MCF 10A (cell line): ENCODE measurements around the gene NRP1. TPM values are rescaled to one million over a fixed set of nuclear protein-coding genes. Genes with fewer than 3 reads are reported as not detected.

ENCODE experiments used
- BruUV-seq: library from RNA; stranded (reverse); fragments of 400-500 nt; replicated peaks from 2 replicates; lab custom pipeline; 2021; lab: Mats Ljungman, UMichigan
- CTCF ChIA-PET: fragments of 300-600 bp; sonication (Branson Sonifier 250); formaldehyde crosslinking; extraction: SDS; loops from one replicate; lab custom pipeline; 2021; ENCODE audit warnings: antibody characterized with exemption, inconsistent platforms; lab: Yijun Ruan, JAX
- POLR2A ChIA-PET: fragments of 300-600, 350-650 bp; sonication (Branson Sonifier 250); formaldehyde crosslinking; extraction: SDS; loops from one replicate; lab custom pipeline; 2020; ENCODE audit warnings: antibody characterized with exemption, inconsistent platforms; lab: Yijun Ruan, JAX
- DNase-seq: peaks from one replicate; pipeline ENCODE4 v3.0.0-alpha.2; 2018; ENCODE audit not compliant: unreplicated experiment
- H3K27ac Mint-ChIP-seq: one replicate; pipeline ENCODE4 v1.8.0; 2022; ENCODE audit warnings: mild to moderate bottlenecking, low read depth, mixed read lengths; ENCODE audit not compliant: unreplicated experiment
- H3K27me3 Mint-ChIP-seq: one replicate; pipeline ENCODE4 v1.8.0; 2022; ENCODE audit warnings: mixed read lengths; ENCODE audit not compliant: insufficient read depth, unreplicated experiment
- H3K36me3 Mint-ChIP-seq: one replicate; pipeline ENCODE4 v1.8.0; 2022; ENCODE audit warnings: mild to moderate bottlenecking, moderate library complexity, mixed read lengths; ENCODE audit not compliant: insufficient read depth, unreplicated experiment
- H3K4me1 Mint-ChIP-seq: one replicate; pipeline ENCODE4 v1.8.0; 2022; ENCODE audit warnings: mixed read lengths; ENCODE audit not compliant: insufficient read depth, unreplicated experiment
- H3K4me3 Mint-ChIP-seq: one replicate; pipeline ENCODE4 v1.8.0; 2022; ENCODE audit warnings: mild to moderate bottlenecking, moderate library complexity, mixed read lengths; ENCODE audit not compliant: unreplicated experiment
- H3K9me3 Mint-ChIP-seq: one replicate; pipeline ENCODE4 v1.8.0; 2022; ENCODE audit warnings: mixed read lengths; ENCODE audit not compliant: unreplicated experiment
- CTCF ChIP-seq: fragments of 200-600 bp; IDR thresholded peaks from one replicate; pipeline ENCODE4 v1.8.0; 2022; ENCODE audit warnings: antibody characterized with exemption, mild to moderate bottlenecking; ENCODE audit not compliant: unreplicated experiment
- intact Hi-C: fragments of 100-400 bp; cut with micrococcal nuclease; formaldehyde crosslinking; loops from 2 replicates; pipeline ENCODE4 v1.14.1; 2022
- total RNA-seq: library from RNA; stranded (reverse); gene quantifications from 2 replicates; pipeline ENCODE4 v1.2.3, GENCODE V29; 2022

NRP1 gene
- total RNA-seq, 1 experiment from 2014 or later = 66.6 TPM

- BruUV-seq = no TSS peak
- Mint-ChIP-seq H3K27me3 (no peaks in the 10 kb centered on the region), H3K36me3 (peaks cover 10% of the 10 kb centered on the region), H3K27ac (peak overlapping the region; percentile 79), H3K4me1 (peaks cover 18% of the 10 kb centered on the region), H3K9me3 (no peaks in the 10 kb centered on the region), H3K4me3 (no peak overlapping the region)
- intact Hi-C loops = no loop called here
- CTCF ChIA-PET = interaction anchor here (1.2 kb wide), 1 partner anchor 35 kb away, joined by 3 read pairs; no protein-coding TSS in a partner anchor
- peak; percentile 71 for DNase-seq
- POLR2A ChIA-PET = interaction anchor here (0.6 to 1.8 kb wide), 7 partner anchors 10 to 1184 kb away, joined by 3 to 9 read pairs (median 3); no protein-coding TSS in a partner anchor
- no peak for TF ChIP-seq CTCF
These were observed 27.6 kb downstream of the NRP1 start for GRCh38 chr10:33306701-33307519.

- intact Hi-C loops = no loop called here
- ChIA-PET POLR2A (interaction anchor here (1.0 to 1.8 kb wide), 3 partner anchors 10 to 33 kb away, joined by 3 to 9 read pairs (median 9); no protein-coding TSS in a partner anchor), CTCF (interaction anchor here (0.6 to 1.2 kb wide), 2 partner anchors 34 to 1555 kb away, joined by 3 read pairs; no protein-coding TSS in a partner anchor)
- Mint-ChIP-seq H3K4me3 (no peak overlapping the region), H3K27ac (peak overlapping the region; percentile 79), H3K36me3 (peaks cover 10% of the 10 kb centered on the region), H3K9me3 (no peaks in the 10 kb centered on the region), H3K27me3 (no peaks in the 10 kb centered on the region), H3K4me1 (peaks cover 19% of the 10 kb centered on the region)
- no TSS peak for BruUV-seq
- DNase-seq = no peak
- no peak for TF ChIP-seq CTCF
These were observed 28.3 kb downstream of the NRP1 start for GRCh38 chr10:33306126-33306525.

- Mint-ChIP-seq H3K4me3 (no peak overlapping the region), H3K9me3 (no peaks in the 10 kb centered on the region), H3K4me1 (peaks cover 24% of the 10 kb centered on the region), H3K27ac (no peak overlapping the region), H3K36me3 (peaks cover 5% of the 10 kb centered on the region), H3K27me3 (no peaks in the 10 kb centered on the region)
- DNase-seq = no peak
- intact Hi-C loops = no loop called here
- BruUV-seq = no TSS peak
- ChIA-PET CTCF (interaction anchor here (0.6 to 0.8 kb wide), 3 partner anchors 112 to 1742 kb away, joined by 3 to 6 read pairs (median 3); no protein-coding TSS in a partner anchor), POLR2A (interaction anchor here (0.5 kb wide), 1 partner anchor 23 kb away, joined by 3 read pairs; no protein-coding TSS in a partner anchor)
- TF ChIP-seq CTCF = no peak
These were observed 29.8 kb downstream of the NRP1 start for GRCh38 chr10:33304423-33305225.
